GM10248 (cell line): ENCODE results near the gene NAE1.
"Not testable (repeated sequence)": the region's sequence is repeated elsewhere in the genome, so short reads cannot be mapped to it uniquely, and the experiment has no call there.

Experiments
- CTCF ChIA-PET: fragments of 300-600 bp; sonication (Branson Sonifier 250); formaldehyde crosslinking; extraction: SDS; loops from one replicate; lab custom pipeline; 2021; ENCODE audit warnings: antibody characterized with exemption; lab: Yijun Ruan, JAX
- POLR2A ChIA-PET: fragments of 350-650 bp; sonication (Branson Sonifier 250); formaldehyde crosslinking; extraction: SDS; loops from one replicate; lab custom pipeline; 2020; ENCODE audit warnings: antibody characterized with exemption; lab: Yijun Ruan, JAX
- DNase-seq: peaks from one replicate; pipeline ENCODE4 v3.0.0; 2012; ENCODE audit errors: extremely low spot score
- TF ChIP-seq, protein P1 (sequence below): IDR thresholded peaks from 2 replicates; pipeline ENCODE4 v1.5.1; 2012; ENCODE audit warnings: mild to moderate bottlenecking, low read depth; ENCODE audit errors: extremely low read depth, missing control alignments, control extremely low read depth

NAE1 gene

DNA sequence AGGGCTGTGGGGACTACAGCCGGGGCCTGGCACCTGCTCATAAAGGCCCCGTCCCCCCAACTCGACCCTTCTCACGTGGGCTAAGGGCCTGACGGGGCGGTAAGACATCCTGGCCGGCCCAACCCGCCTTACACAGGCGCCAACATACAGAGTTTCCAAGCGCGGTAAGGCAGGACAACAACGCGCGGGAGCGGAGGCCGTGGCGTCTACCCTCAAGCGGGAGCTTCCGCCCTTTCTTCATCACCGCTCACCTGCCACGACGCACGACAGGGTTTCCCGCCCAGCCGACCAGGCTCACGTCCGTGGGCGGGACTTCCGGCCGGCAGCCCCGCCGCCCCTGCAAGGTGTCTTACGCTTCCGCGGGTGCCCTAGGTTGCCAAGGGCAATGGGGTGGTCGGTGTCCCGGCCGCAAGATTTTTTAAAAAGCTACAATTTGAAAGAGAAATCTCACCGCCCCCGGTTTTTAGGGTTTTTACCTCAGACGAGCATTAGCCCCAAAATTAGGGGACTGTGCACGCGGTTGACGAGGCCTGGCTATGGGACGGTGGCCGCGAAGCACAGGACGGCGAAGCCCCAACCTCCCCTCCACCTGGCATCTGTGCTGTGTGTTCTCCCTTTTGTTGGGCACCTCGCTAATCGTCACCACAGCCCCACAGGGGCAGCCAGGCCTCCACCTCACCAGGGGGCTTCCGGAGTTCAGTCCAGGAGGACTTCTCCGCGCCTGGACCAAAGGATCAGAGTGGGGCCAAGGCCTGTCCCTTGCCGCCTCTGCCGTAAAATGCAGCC, 29.3 kb downstream of the NAE1 start, which contains the start of gene TERB1:
TSS of gene TERB1 (minus strand) at position 265 of the 786 bp plus-strand sequence. CDS start 4,786 bp downstream, outside the sequence.
- ChIA-PET POLR2A (no interaction called here), CTCF (interaction anchor here (1.3 kb wide), 1 partner anchor 8 kb away, joined by 3 read pairs; no protein-coding TSS in a partner anchor)
- peak; percentile 13 for DNase-seq
- TF ChIP-seq, protein P1, sequence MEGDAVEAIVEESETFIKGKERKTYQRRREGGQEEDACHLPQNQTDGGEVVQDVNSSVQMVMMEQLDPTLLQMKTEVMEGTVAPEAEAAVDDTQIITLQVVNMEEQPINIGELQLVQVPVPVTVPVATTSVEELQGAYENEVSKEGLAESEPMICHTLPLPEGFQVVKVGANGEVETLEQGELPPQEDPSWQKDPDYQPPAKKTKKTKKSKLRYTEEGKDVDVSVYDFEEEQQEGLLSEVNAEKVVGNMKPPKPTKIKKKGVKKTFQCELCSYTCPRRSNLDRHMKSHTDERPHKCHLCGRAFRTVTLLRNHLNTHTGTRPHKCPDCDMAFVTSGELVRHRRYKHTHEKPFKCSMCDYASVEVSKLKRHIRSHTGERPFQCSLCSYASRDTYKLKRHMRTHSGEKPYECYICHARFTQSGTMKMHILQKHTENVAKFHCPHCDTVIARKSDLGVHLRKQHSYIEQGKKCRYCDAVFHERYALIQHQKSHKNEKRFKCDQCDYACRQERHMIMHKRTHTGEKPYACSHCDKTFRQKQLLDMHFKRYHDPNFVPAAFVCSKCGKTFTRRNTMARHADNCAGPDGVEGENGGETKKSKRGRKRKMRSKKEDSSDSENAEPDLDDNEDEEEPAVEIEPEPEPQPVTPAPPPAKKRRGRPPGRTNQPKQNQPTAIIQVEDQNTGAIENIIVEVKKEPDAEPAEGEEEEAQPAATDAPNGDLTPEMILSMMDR = no peak

DNA sequence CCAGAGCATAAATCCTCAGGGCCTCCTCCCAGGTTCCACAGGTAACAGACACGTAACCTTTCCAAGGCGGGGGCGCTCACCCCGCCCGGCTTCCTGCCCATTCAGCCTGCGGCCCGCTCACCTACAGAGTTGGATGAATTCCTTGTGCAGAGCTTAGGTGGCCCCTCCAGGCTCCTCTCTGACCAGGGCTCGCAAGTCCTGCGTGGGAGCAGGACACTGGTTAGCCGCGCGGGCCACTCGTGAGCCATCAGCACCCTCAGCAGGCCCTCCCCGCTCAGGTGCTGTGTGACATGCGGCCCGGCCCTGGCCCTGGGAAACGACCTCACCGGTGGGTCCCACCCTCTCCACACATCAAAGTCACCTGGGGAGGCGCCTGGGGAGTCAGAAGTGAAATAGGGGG, 29.9 kb downstream of the NAE1 start:
- CTCF ChIA-PET = interaction anchor here (1.3 to 1.6 kb wide), 2 partner anchors 8 to 30 kb away, joined by 3 to 5 read pairs; partner anchors contain the start of gene NAE1
- DNase-seq = no peak
- TF ChIP-seq, protein P1 = no peak
- POLR2A ChIA-PET = no interaction called here

DNA sequence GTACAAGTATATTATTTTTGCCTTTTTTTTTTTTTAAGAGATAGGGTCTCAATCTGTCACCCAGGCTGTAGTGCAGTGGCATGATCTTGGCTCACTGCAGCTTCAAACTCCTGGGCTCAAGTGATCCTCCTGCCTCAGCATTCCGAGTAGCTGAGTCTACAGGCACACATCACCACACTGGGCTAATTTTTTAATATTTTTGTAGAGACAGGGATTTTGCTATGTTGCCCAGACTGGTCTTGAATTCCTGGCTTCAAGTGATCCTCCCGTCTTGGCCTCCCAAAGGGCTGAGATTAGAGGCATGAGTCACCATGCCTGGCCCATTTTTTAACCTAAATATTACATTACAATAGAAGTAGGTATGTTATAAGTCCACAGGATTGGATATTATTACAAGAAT, 32.6 kb downstream of the NAE1 start:
- ChIA-PET POLR2A (no interaction called here), CTCF (interaction anchor here (1.0 kb wide), 1 partner anchor 14 kb away, joined by 3 read pairs; no protein-coding TSS in a partner anchor)
- DNase-seq = no peak
- TF ChIP-seq, protein P1 = no peak

DNA sequence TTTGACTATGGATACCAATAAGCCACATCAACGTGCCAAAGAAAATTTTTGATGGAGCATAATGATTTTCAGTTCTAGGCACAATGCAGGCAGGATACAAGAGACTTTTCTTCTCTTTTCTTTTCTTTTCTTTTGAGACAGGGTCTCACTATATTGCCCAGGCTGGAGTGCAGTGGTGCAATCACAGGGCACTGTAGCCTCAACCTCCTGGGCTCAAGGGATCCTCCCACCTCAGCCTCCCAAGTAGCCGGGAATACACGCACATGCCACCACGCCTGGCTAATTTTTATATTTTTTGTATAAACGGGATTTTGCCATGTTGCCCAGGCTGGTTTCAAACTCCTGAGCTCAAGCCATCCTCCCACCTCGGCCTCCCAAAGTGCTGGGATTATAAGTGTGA, 36.8 kb downstream of the NAE1 start:
- CTCF ChIA-PET = interaction anchor here (1.2 kb wide), 1 partner anchor 66 kb away, joined by 3 read pairs; no protein-coding TSS in a partner anchor
- POLR2A ChIA-PET, DNase-seq: not testable (repeated sequence)

DNA sequence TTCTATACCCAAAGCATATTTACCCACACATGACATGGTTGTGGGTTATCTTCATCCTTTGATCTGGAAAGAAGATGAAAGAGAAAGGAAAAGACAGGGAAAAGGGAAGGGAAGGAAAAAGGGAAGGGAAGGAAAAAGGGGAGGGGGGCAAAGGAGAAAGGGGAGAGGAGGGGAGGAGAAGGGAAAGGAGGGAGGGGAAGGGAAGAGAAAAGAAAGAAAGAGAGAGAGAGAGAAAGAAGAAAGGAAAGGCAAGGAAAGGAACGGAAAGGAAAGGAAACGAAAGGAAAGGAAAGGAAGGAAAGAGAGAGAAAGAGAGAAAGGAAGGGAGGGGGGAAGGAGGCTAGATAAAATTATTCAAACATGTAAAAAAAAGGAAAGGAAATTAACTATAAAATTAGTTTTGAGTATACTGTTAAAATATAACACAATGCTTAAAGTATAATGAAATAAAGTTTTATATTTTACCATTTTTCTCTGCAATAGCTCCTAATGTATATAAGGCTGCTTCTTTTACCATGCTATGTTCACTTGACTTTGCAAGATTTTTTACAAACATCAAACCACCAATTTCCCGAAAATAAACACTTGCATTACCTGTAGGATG, 40.5 kb downstream of the NAE1 start:
- DNase-seq = no peak
- ChIA-PET CTCF (no interaction called here), POLR2A (no interaction called here)
- TF ChIP-seq, protein P1 = no peak

DNA sequence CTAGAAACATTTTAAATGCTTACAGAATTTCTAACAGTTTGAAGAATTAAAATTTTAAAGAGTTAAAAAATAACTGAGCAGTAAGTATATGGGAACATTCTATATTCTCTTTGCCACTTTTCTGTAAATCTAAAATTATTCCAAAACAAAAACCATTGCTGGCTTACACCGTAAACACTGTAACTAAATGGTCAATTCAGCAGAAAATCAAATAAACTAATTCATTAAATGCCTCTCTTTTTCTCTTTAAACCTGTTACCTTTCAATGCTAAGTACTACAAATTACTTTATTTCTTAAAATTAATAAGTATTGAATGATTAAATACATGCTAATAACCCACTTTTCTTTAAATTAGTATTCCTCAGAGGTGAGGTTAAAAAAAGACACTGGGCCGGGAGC, 43.3 kb downstream of the NAE1 start:
- TF ChIP-seq, protein P1 = no peak
- no peak for DNase-seq
- POLR2A ChIA-PET = no interaction called here
- CTCF ChIA-PET = no interaction called here

DNA sequence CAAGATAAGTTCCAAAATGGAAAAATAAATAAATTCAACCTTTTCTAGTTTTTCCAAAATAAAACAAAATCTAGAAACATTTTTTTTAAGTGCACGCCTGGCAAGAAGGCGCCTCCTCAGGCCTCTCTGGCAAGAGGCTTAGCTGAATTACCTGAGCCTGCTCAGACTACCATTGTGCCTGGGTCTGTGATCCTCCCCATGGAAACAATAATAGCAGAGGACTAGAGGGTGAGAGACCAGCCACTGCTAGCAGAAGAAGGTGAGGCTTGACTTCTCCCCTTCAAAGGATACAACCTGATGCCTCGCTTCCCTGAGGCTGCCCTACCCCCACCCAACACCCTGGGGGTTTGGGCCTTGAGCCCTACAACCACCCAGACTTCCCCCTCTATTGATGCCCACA, 44.2 kb downstream of the NAE1 start:
- no peak for DNase-seq
- ChIA-PET CTCF (no interaction called here), POLR2A (no interaction called here)
- TF ChIP-seq, protein P1 = no peak
